H54 (cell line): ENCODE results near the gene SNX30.
"Not testable (repeated sequence)": the region's sequence is repeated elsewhere in the genome, so short reads cannot be mapped to it uniquely, and the experiment has no call there.

Source experiments
- DNase-seq: peaks from one replicate; pipeline ENCODE4 v3.0.0; 2011; ENCODE audit warnings: low spot score, mixed read lengths; ENCODE audit not compliant: insufficient read length
- FAIRE-seq: peaks from 3 replicates; lab custom pipeline; 2011; peaks lifted over from hg19 to GRCh38; lab: Jason Lieb, UNC
- POLR2A ChIP-seq: IDR thresholded peaks from 2 replicates; pipeline ENCODE4 v1.6.1; 2011; ENCODE audit warnings: low read depth, mild to moderate bottlenecking, low read length

Gene SNX30, protein sequence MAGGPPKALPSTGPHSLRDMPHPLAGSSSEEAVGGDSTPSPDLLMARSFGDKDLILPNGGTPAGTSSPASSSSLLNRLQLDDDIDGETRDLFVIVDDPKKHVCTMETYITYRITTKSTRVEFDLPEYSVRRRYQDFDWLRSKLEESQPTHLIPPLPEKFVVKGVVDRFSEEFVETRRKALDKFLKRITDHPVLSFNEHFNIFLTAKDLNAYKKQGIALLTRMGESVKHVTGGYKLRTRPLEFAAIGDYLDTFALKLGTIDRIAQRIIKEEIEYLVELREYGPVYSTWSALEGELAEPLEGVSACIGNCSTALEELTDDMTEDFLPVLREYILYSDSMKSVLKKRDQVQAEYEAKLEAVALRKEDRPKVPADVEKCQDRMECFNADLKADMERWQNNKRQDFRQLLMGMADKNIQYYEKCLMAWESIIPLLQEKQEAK

GRCh38 chr9:112750016-112750763 is at the start of gene SNX30:
SNX30 (plus strand) TSS chr9:112750760; CDS start chr9:112751002, 242 bp downstream.
- DNase-seq (peak; percentile 80), FAIRE-seq (peak; percentile 60)
- peak; percentile 78 for TF ChIP-seq POLR2A

GRCh38 chr9:112703304-112703703 is 47.3 kb upstream of the SNX30 start:
- DNase-seq (no peak), FAIRE-seq (no peak)
- no peak for TF ChIP-seq POLR2A

- DNase-seq (no peak), FAIRE-seq (peak; percentile 87)
- TF ChIP-seq POLR2A: no peak
Measured at GRCh38 chr9:112705768-112706427, 44.7 kb upstream of the SNX30 start.

GRCh38 chr9:112711050-112711689 is 39.4 kb upstream of the SNX30 start:
- no peak for FAIRE-seq
- no peak for TF ChIP-seq POLR2A
- no peak for DNase-seq

GRCh38 chr9:112712678-112713077 is 37.9 kb upstream of the SNX30 start:
- TF ChIP-seq POLR2A: no peak
- no peak for DNase-seq
- no peak for FAIRE-seq

GRCh38 chr9:112717661-112718331 is 32.8 kb upstream of the SNX30 start, which contains the start of gene INIP:
INIP (minus strand) TSS chr9:112718117; CDS start chr9:112716485, 1,632 bp downstream.
- FAIRE-seq (peak; percentile 91), DNase-seq (peak; percentile 89)
- TF ChIP-seq POLR2A: peak; percentile 66

DNA sequence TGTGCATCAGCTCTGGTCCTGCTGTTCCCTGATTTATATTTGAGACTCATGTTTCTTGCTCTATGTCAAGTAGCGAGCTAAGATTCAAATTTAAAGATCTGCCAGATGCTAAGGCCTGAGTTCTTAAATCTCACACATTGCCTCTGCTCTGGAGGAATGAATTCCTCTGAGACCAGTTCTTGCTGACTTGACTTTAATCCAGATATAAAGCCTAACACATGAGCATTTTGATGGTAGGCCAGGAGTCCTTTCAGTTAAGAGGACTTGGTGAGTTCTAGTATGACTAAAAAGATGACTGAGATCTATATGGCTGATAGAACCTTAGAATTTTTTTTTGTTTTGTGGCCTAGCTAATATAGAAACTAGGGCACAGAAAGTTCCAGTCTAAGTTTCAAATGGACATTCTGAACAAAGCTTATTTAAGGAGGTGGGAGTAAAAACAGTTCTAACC is 31.3 kb upstream of the SNX30 start:
- no peak for TF ChIP-seq POLR2A
- no peak for FAIRE-seq
- no peak for DNase-seq

GRCh38 chr9:112719696-112720095 is 30.9 kb upstream of the SNX30 start:
- no peak for FAIRE-seq
- no peak for DNase-seq
- TF ChIP-seq POLR2A: no peak

DNA sequence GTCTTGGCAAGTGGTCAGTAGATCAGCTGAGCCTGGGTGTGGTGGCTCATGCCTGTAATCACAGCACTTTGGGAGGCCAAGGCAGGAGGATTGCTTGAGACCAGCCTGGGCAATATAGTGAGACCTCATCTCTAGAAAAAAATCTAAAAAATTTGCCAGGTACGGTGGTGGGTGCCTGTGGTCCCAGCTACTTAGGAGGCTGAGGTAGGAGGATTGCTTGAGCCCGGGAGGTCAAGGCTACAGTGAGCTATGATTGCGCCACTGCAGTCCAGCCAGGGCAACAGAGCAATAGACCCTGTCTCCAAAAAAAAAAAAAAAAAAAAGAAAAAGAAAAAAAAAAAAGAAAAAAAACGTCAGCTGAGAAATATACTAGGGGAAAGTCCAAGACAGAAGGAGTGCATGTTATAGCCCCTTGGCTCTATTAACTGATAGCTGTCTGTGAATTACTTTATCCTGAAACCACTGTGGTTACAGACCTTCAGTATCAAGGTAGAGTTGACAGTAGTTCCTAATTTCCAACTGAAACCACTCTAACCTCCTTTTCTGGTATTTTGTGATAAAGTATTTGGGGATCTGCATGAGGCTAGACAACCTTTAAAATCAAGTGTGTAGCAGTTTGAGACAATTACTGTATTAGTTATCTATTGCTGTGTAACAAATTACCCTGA is 30.3 kb upstream of the SNX30 start:
- FAIRE-seq (no peak), DNase-seq (no peak)
- TF ChIP-seq POLR2A: no peak

DNA sequence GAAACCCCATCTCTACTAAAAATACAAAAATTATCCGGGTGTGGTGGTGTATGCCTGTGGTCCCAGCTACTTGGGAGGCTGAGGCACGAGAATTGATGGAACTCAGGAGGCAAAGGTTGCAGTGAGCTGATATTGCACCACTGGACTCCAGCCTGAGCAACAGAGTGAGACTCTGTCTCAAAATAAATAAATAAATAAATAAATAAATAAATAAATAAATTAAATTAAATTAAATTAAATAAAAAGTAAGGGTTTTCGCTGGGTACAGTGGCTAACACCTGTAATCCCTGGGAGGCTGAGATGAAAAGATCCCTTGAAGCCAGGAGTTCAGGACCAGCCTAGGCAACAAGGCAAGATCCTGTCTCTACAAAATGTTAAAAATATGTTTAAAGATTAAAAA is 27.8 kb upstream of the SNX30 start:
- FAIRE-seq, DNase-seq: not testable (repeated sequence)

- no peak for TF ChIP-seq POLR2A
- no peak for DNase-seq
- no peak for FAIRE-seq
Measured at GRCh38 chr9:112725961-112726360, 24.6 kb upstream of the SNX30 start.

DNA sequence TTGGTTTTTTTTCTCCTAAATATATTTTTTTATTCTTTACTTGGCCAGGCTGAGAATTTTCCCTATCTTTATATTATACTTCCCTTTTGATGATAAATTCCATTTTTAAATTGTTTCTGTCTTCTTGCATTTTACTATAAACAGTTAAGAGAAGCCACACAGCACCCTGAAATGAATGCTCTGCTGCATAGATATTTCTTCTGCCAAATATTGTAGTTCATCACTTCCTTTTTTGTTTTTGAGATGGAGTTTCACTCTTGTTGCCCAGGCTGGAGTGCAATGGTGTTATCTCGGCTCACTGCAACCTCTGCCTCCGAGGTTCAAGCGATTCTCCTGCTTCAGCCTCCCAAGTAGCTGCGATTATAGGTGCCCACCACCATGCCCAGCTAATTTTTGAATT is 24.1 kb upstream of the SNX30 start:
- DNase-seq (no peak), FAIRE-seq (no peak)
- no peak for TF ChIP-seq POLR2A
